Measurements from ENCODE around the gene ABLIM2. TPM values are rescaled to one million over a fixed set of nuclear protein-coding genes. Genes with fewer than 3 reads are reported as not detected.

ABLIM2 gene
- total RNA-seq, 1 donor from 2014 or later: 3.6 TPM

DNA sequence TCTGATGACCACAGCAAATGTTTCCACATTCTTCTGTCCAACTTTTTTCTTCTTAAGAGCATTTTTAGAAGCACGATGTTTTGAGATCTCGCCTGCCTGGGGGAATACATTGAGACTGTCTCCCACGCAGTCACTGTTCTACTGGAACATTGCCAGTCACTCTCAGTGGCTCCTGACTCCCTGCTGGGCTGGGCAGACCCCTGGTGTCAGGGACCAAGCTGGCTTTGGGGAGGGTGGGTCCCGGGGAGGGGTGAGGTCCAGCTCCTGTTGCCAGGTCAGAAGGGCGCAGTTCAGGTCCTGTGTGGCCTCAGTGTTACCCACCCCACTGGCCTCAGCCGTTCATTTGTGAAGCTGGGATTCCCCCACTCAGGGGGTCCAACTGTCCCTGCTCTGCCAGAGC lies 18.9 kb upstream of the ABLIM2 start:
- DNase-seq (ENCODE audit: low spot score) (no peak), ATAC-seq (no peak)

DNA sequence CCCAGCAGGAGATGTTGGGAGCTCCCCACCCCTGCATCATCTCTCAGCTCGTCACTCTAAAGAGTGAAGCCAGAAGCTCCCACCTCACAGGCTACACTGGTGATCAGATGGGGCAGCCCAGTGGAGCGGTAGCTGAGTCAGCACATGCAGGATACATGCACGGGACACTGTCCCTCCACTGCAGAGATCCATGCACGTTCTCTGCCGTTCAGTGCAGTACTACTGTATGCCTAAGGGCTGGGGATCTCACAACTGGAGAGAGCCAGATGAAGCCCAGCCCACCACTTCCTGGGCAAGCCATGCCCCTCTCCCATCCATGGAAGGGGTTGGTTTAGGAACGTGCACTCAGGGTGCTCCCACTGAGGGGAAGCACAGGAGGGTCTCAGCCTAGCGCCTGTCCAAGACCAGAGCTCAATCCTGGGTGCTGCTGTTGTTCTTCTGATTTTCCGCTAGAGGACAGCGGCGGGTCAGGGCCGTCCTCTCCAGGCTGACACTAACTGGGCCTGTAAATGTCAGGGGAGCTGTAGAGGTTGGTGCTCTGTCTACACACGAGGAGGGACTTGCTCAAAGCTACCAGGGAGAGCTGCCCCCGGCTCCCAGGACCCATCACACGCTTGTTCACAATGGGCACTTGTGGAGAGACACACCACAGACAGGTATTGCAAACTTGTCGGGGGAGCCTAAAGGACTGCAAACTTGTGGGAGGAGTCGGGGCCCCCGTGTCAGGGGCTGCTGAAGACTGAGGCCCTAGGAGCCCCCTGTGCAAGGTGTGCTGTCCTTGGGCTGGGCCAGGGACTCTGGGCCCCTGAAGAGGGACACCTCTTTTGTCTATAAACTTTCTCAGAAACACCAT lies 18.2 kb upstream of the ABLIM2 start:
- ATAC-seq (peak; percentile 93), DNase-seq (ENCODE audit: low spot score) (no peak)

DNA sequence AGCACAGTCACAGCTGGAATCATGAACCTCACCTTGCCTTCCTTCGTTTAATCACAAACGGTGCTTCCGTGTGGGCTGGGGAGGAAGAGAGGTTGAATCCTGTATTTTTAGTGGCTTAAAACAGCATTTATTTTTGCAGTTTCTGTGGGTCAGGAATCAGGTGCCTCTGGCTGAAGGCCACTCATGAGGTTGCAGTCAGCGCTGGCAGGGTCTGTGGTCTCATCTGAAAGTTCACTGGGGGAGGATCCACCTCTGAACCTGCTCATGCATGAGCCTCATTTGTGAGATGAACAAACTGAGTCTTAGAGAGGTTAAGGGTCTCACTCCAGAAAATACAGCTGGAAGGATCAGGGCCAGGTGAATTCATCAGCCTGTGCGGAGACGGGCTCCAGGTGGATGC lies 17.1 kb upstream of the ABLIM2 start:
- DNase-seq (ENCODE audit: low spot score) (no peak), ATAC-seq (no peak)

DNA sequence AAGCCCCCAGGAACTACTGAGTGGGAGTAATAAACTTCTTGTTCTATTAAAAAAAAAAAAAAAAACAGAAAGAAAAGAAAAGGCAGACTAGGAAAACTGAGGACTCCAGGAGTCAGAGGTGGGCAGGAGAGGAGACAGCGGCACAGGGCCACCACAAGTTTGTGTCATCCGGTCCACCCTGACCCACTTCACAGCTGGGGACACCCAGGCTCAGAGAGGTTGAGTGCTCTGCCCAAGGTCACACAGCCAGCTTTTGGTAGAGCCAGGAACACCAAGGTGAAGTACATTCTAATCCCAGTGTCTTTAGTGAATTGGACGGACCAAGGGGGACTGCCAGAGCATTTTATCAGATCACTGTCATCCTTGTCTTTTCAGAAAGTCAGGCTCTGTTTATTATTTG lies 16.4 kb upstream of the ABLIM2 start:
- ATAC-seq (no peak), DNase-seq (ENCODE audit: low spot score) (no peak)

DNA sequence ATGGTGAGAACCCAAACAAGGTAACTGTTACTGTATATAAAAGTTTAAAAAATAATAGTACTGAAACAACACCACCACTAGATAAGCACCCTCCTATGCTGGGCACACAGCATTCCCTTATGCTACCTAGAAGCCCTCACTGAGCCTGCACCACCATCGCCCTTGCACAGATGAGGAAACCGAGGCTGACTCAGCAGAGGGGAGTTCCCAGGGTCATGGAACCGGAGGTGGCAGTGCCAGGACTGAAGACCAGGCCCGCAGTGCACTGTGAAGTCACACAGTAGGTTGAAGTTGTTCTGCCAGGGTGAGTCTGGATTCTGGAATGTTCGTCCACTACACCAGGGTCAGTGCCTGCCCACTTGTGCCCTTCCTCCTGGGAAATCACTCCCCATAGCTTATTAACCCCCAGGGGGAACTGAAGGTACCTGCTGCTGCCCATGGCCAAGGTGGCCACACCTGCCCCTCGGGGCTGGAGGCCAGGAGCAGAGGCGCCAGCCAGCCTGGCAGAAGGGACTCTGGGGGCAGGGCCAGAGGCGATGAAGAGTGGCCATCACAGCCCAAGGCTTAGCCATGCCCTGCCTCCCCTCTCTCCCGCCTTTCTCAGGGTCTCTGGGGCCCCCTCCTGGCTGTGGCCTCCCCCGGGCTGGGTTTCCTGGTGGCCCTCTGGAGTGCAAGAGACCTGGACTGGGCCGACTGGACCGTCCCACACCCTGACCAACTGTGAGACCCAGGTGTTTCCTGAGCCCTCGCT lies 15.1 kb upstream of the ABLIM2 start:
- no peak for DNase-seq (ENCODE audit: low spot score)
- ATAC-seq: no peak

DNA sequence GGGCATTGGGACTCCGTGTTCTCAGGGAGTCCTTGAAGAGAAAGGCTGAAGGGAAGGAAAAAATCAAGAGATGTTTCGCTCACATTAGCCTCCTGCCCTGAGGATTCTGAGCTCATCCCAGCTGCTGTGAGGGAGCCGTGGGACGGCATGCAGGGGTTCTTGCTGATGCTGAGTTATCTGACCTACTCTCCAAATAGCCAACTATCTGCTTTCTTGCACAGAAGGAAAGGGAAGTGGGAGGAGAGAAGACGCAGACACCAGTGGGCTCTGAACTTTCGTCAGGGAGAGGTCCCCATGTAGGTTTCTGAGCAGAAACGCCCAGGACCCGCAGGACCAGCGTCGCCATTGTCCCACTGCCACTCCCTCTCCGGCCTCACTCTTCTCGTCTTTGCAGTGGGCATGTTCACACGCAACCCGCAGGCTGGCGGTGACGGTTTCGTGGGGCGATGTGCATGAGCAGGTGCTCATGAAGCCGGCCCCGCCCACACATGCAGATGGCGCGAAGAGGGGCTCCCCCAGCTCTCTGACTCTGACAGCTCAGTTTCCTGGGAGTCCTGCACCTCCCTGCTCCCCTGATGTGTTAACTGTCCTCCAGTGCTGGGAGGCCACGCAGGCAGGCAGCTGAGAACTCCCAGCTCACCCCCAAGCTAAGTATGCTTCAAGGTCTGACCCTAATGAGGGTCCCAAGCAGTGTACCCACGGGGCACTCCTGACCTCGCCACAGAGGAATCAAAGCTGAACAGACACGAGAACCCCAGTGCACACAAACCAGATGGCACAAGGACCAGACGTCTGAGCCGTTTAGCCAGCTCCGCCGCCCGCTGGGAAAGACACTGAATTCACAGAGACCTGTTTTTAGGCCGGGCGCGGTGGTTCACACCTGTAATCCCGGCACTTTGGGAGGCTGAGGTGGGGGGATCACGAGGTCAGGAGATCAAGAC lies 13.6 kb upstream of the ABLIM2 start:
- DNase-seq (ENCODE audit: low spot score): no peak

DNA sequence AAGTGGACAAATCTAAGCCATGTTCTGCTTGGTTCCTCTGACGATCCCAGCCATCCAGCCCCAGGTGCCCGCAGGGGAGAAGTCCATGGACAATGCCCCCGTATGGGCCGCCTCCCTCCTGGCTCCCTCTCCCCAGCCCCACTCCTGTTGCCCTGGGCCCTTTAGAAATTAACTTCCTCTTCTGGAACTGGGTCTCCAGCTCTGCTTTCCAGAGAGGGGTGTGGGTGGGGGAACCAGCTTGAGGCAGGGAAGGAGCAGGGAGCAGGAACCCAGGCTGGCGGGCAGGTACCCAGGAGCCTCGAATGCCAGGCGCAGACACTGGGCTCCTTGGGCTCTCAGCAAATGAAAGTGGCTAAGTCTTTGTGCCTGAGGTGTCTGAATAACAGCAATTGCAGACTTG lies 12.7 kb upstream of the ABLIM2 start:
- ATAC-seq: no peak

More for the DNA sequence above, 13.6 kb upstream of the ABLIM2 start:
- no peak for ATAC-seq

DNA sequence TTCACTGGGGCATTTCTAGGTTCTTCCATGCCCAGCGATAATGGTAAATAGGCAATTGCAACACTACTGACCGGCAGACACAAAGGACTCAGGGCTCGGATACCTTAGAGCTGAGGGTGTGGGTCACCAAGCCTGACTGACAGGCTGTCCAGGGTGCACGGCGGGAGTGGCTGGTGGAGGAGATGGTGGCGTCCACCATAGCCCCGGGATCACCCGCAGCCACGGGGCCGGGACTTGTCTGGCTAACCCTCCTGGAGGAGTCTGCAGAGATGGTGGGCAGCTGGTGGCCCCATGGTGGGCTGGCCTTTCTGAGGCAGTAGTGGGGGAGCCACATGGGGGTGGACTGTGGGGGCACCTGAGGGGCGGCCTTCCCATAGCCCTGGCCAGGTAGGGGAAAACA lies 11.7 kb upstream of the ABLIM2 start:
- no peak for ATAC-seq
- DNase-seq (ENCODE audit: low spot score): no peak

More for the DNA sequence above, 12.7 kb upstream of the ABLIM2 start:
- DNase-seq (ENCODE audit: low spot score): no peak

DNA sequence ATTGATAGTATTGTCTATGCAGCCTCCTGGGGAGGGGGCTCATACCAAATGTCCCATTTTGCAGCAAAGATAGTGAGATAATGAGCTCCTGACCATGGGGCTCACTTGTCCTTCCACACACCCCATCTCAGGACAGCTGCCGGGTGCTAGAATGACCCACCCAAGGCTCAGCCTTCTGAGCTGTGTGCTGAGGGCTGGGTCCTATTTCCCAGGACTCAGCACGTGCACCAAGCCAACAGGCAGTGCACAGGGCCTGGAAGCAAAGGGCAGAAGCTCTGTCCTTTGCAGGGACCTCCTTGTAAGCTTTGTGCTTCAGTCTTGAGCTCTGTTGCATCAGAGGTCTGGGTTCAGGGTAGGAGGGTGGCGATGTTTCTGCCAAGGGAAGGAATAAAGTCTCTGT lies 11.2 kb upstream of the ABLIM2 start:
- DNase-seq (ENCODE audit: low spot score) (no peak), ATAC-seq (no peak)

DNA sequence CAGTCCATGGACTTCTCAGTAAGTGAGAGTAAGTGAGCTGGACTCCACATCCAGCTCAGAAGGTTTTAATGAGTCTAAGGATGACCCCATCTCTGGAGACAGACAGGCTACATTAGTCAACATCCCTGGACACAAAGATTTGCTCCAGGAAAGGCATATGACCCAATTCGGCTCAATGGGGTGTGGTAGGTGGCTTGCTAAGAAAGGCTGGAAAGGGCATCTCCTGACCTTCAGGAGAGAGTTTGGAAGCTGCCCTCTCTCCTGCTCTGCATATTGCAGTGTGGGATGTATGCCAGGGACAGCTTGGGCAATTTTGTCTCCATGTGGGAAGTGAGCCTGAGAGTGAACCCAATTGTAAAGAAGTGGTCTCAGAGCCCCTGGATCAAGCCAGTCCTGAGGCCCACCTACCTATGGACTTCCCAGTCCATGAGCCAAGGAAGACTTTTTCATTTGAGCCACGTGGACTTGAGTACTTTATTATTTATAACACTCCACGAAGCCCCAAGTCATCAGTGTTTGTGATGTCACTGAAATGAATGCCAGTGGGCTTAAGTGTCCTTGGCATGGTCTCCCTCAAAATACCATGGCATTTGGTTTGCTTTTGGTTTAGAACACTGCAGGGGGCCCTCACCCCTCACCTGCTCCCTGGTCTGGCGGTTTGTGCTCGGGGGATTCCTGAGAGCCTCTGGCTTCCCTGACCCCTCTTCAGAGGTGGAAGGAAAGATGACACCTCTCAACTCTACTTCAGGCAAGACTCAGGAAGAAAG lies 10.4 kb upstream of the ABLIM2 start:
- DNase-seq (ENCODE audit: low spot score) (no peak), ATAC-seq (peak; percentile 15)

DNA sequence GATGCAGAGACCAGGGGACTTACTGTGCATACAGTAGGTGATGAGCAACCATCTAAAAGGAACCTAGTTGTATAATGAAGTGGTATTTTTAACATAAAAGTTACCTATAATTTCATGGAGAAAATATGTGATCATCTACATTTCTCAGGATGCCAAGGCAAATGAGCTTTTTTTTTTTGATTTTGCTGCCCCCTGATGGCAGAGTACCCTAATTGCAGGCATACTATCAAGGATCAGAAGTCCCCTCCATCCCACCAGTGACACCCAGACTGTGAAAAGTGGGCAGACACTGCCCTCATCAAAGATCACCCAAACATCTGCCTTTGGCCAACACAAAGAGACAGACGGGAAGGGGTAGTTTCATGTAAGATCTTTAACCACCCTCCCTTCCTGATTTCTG lies 9.6 kb upstream of the ABLIM2 start:
- no peak for DNase-seq (ENCODE audit: low spot score)

DNA sequence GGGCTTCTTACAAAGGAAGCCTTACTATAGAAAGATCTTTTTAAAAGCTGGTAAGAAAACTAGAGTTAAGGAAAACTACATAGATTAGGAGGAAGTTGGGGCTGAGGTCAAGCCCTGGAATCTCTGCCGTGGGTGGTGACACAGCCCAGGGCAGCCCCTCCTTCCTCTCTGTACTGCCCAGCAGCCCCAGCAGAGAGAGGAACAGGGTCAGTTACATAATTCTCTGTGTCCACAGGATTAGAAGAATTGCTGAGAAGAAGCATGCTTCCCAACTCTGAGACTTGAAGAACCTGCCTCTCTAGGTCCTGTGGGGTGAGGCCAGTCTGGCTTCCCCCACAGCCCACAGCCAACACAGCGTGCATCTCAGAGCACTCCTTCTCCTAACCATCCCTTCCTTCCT lies 9.2 kb upstream of the ABLIM2 start:
- DNase-seq (ENCODE audit: low spot score) (no peak), ATAC-seq (peak; percentile 68)

More for the DNA sequence above, 9.6 kb upstream of the ABLIM2 start:
- no peak for ATAC-seq

DNA sequence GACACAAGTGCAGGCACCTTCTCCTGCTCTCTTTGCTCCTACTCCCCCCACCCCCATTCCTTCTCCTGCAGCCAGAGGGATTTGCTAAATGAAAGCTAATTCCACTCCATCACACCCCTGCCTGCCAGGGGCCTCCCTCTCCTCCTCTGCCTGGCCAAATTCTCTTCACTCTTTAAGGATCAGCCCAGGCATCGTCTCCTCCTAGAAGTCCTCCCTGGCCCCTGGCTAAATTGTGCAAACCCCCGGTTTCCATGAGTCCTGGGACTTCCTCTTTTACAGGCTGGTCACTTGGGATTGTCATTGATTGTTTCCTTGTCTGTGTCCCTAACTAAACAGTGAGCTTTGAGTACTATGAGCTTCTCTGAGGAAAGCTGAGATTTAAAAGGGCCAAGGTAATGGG lies 8.7 kb upstream of the ABLIM2 start:
- DNase-seq (ENCODE audit: low spot score) (no peak), ATAC-seq (peak; percentile 11)

DNA sequence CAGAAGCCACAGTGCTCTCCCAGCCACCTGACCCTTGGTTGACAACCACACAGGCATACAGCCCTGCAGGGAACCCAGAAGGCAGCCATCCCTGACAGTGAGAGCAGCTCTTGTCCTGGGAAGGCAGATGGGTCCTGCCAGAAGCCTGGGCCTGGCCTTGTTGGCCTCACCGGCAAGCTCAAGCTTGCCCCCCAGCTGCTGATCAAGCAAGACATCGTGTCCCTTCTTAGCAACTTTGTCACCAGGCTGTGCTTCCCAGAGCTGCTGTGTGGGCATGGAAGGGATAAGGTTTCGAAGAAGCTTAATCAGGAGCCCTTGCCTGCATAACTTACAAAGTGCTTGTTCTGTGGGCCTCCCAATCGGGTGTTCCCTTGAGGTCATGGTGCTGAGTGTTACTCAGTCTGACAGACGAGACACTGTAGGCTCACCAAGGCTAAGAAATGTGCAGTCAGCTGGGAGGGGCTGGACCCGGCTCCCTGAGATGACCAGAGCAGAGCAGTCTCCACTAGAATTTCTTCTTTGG lies 6.8 kb upstream of the ABLIM2 start:
- DNase-seq (ENCODE audit: low spot score): no peak
- ATAC-seq: no peak

DNA sequence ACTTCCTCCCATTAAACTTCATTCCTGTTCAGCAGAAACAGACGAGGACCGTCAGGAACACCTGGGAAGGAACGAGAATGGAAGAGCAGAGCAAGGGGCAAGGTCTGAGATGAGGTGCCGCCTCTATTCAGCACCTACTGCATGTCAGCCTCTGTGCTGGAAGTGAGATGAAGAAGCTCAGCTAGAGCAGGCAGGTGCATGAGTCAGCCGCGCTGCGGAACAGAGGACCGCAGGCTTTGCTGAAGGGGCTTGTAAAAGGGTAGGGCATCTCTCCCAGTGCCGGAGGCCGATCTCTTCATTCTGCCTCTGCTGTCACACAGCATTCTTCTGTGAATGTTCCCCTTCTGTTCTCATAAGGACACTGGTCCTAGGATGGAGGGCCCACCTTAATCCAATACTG lies 6.1 kb upstream of the ABLIM2 start:
- DNase-seq (ENCODE audit: low spot score): no peak

DNA sequence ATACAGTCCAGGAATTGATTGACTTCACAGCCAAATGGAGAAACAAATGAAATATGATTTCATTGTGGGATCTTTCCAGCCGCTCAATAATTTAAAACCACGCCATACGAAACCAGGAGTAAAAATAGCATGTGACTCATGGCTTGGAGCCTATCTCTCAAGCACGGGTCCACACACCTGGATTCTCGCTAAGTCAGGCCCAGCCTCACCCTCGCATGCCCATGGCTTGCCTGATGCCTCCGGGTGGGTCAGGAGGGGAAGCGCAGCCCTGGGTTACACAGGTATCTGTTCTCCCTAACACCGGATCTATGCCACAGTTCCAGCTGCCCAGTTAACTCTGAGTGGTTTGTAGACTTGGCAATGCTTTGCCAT lies 5.6 kb upstream of the ABLIM2 start:
- no peak for ATAC-seq
- DNase-seq (ENCODE audit: low spot score): no peak

More for the DNA sequence above, 6.1 kb upstream of the ABLIM2 start:
- ATAC-seq: no peak

DNA sequence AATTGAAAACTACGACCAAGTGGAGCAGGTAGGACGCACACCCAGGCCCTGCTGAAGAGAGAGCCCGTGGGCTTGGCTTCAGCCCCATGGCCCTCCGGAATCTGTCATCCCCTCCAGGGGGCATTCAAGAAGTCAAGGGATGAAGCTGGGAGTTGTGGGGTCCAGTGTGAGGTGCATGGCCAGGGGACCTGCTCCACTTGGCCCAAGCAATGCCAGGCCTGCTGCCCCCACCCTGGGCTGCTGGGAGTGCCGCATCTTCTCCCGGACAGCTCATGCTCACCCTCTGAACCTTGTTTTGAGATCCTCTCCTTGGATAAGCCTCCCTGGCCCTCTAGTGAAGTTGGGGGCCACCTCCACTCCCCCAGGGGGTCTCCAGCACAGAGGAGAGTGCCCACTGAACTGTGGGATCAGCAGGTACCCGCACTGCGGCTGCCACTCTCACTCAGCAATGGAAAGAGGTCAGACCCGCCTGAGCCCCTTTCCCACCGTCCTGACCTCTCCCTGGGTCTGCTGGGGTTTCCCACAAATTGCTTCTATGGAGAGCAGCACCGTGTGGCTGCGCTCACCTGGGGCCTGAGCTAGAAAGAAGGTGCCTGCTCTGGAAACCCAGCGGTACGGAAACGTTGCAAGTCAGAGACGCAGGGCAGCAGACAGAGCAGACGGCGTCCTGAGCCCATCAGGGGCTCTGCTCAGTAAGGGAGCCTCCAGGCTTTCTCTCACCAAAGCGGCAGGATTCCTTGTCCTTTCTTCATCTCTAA lies 5.0 kb upstream of the ABLIM2 start:
- no peak for DNase-seq (ENCODE audit: low spot score)
- no peak for ATAC-seq

DNA sequence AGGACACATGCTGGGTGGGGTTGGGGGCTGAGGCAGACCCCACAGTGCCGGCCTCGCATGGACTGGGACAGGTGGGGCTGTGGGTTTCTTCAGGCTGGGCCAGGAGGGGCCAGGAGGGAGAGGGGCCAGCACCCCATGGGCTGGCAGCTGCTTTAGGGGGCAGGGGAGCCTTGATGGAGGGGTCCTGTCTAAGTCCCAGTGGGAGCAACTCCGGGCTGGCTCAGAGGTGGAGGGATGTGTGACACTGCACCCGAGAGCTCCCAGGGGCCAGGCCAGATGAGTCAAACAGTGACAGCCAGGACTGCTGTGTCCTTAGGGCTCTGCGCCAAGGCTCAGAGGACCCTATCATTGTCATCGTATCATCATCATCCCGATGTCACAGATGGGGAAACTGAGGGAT lies 4.4 kb upstream of the ABLIM2 start:
- DNase-seq (ENCODE audit: low spot score) (no peak), ATAC-seq (no peak)

DNA sequence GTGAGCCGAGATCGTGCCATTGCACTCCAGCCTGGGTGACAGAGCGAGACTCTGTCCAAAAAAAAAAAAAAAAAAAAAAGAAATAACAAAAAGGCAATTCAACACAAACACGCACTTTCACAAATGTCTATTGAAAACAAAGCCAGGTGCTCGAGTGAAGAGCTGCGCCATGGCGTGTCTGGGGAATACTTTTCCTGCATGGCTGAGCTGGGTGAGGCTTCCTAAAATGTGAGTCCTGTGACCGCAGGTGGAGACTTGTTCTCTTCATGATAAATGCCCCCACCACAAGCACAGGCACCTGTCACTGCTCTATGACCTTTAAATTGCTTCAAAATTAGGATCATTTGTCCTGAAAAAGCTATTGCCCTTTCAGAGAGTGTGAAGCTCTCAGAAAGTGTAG lies 4.0 kb upstream of the ABLIM2 start:
- no peak for ATAC-seq
- DNase-seq (ENCODE audit: low spot score): no peak
